Astrocyte of the spinal cord (primary cell): Measurements from ENCODE around the gene DAP.
A peak's percentile ranks its signal among the peaks of the same experiment; 100 is the strongest.

Source experiments
- DNase-seq: peaks from one replicate; pipeline ENCODE4 v3.0.0; 2011; ENCODE audit warnings: low read depth, low spot score
- H3K4me3 ChIP-seq: 2 replicates; pipeline ENCODE4 v1.5.1; 2011; ENCODE audit warnings: low read depth, mild to moderate bottlenecking, low read length, moderate library complexity
- CTCF ChIP-seq: IDR thresholded peaks from 2 replicates; pipeline ENCODE4 v1.5.1; 2012; ENCODE audit warnings: low read depth, mild to moderate bottlenecking, low read length, inconsistent platforms
- in situ Hi-C: cut with HindIII; loops from 2 replicates; pipeline ENCODE4 v1.10.0; 2017; ENCODE audit warnings: low sequenced_read_pairs

DAP gene

GRCh38 chr5:10707198-10708142 is 53.6 kb downstream of the DAP start:
- in situ Hi-C loops, result no loop called here
- no peak for DNase-seq
- no peak for TF ChIP-seq CTCF
- no peak overlapping the region for H3K4me3 ChIP-seq

- in situ Hi-C loops, result no loop called here
- no peak for TF ChIP-seq CTCF
- no peak for DNase-seq
- H3K4me3 ChIP-seq, result no peak overlapping the region
These were observed 54.7 kb downstream of the DAP start for GRCh38 chr5:10706326-10706725.

- no peak for DNase-seq
- in situ Hi-C loops, result no loop called here
These were observed 55.3 kb downstream of the DAP start for GRCh38 chr5:10705747-10706146.

GRCh38 chr5:10704949-10705621 is 55.9 kb downstream of the DAP start:
- peak; percentile 73 for DNase-seq
- TF ChIP-seq CTCF, result no peak
- in situ Hi-C loops, result no loop called here
- H3K4me3 ChIP-seq, result no peak overlapping the region

More at GRCh38 chr5:10705747-10706146, 55.3 kb downstream of the DAP start:
- TF ChIP-seq CTCF, result no peak
- no peak overlapping the region for H3K4me3 ChIP-seq

GRCh38 chr5:10703676-10704075 is 57.4 kb downstream of the DAP start:
- in situ Hi-C loops, result no loop called here
- no peak for TF ChIP-seq CTCF
- no peak for DNase-seq
- no peak overlapping the region for H3K4me3 ChIP-seq

GRCh38 chr5:10702911-10703491 is 58.0 kb downstream of the DAP start:
- peak; percentile 52 for DNase-seq
- in situ Hi-C loops, result no loop called here
- no peak overlapping the region for H3K4me3 ChIP-seq
- no peak for TF ChIP-seq CTCF
